ENCODE data around the gene CFD. TPM values are rescaled to one million over a fixed set of nuclear protein-coding genes. Genes with fewer than 3 reads are reported as not detected.

Gene CFD
- total and polyA plus RNA-seq, 4 donors: 4.5 to 20.2 (median 13.6) TPM

- no peak for DNase-seq (ENCODE audit: low spot score)
- Histone ChIP-seq H3K9ac (ENCODE audit: low read depth in 1 of 2, low read length in 2 of 2) (no peak overlapping the region), H3K4me1 (ENCODE audit: control insufficient read depth in 4 of 4, insufficient read depth in 4 of 4, low read length in 3 of 4) (peaks cover 5 to 7% (median 5%) of the 10 kb centered on the region in 4 donors), H3K4me3 (ENCODE audit: low read depth in 1 of 3, low read length in 3 of 3) (no peak overlapping the region), H3K27me3 (ENCODE audit: control insufficient read depth in 4 of 4, insufficient read depth in 4 of 4, low read length in 3 of 4) (no peaks in the 10 kb centered on the region), H3K36me3 (ENCODE audit: control insufficient read depth in 4 of 4, insufficient read depth in 3 of 4, low read depth in 1 of 4, low read length in 3 of 4) (peaks cover 0 to 13% (median 4%) of the 10 kb centered on the region in 4 donors), H3K9me3 (ENCODE audit: control insufficient read depth in 4 of 4, low read length in 3 of 4) (no peaks in the 10 kb centered on the region), H3K27ac (ENCODE audit: low read depth in 1 of 2, low read length in 2 of 2) (no peak overlapping the region)
- WGBS: 95% methylated on average over 26 of the region's 26 CpGs
- TF ChIP-seq FOXA1 (IDR thresholded peaks at IDR 0.05) (no peak), NR2F2 (IDR thresholded peaks at IDR 0.05) (no peak), YY1 (IDR thresholded peaks at IDR 0.05) (no peak), TAF1 (conservative IDR thresholded peaks at IDR 0.05) (no peak), REST (IDR thresholded peaks at IDR 0.05) (no peak), SP1 (IDR thresholded peaks at IDR 0.05) (no peak), HNF4A (conservative IDR thresholded peaks at IDR 0.05) (no peak), MAX (IDR thresholded peaks at IDR 0.05) (no peak), JUND (IDR thresholded peaks at IDR 0.05) (no peak), FOXA2 (IDR thresholded peaks at IDR 0.05) (no peak), HNF4G (IDR thresholded peaks at IDR 0.05) (no peak), RAD21 (IDR thresholded peaks at IDR 0.05) (no peak), RXRA (IDR thresholded peaks at IDR 0.05) (no peak), EGR1 (IDR thresholded peaks at IDR 0.05; ENCODE audit: low read depth in 2 of 2) (no peak), CTCF (IDR thresholded peaks at IDR 0.05; ENCODE audit: low read depth, low read length, missing input control) (no peak), ZBTB33 (IDR thresholded peaks at IDR 0.05) (no peak), GABPA (IDR thresholded peaks at IDR 0.05 in 1 of 2, conservative IDR thresholded peaks at IDR 0.05 in 1 of 2) (no peak), ATF3 (IDR thresholded peaks at IDR 0.05) (no peak)
Observed at GRCh38 chr19:897442-898039, 38.1 kb downstream of the CFD start.
